ENCODE measurements around the gene RPL12. TPM values are rescaled to one million over a fixed set of nuclear protein-coding genes. Genes with fewer than 3 reads are reported as not detected.

The RPL12 gene
- total RNA-seq (1,387 and 1,751 TPM in 2 replicates), polyA plus RNA-seq (1,726 and 1,973 TPM in 2 replicates), polyA minus RNA-seq (ENCODE audit: low replicate concordance) (418 and 420 TPM in 2 replicates)
- polyA plus RNA-seq (2012): 1,989 and 2,401 TPM in 2 replicates

DNA sequence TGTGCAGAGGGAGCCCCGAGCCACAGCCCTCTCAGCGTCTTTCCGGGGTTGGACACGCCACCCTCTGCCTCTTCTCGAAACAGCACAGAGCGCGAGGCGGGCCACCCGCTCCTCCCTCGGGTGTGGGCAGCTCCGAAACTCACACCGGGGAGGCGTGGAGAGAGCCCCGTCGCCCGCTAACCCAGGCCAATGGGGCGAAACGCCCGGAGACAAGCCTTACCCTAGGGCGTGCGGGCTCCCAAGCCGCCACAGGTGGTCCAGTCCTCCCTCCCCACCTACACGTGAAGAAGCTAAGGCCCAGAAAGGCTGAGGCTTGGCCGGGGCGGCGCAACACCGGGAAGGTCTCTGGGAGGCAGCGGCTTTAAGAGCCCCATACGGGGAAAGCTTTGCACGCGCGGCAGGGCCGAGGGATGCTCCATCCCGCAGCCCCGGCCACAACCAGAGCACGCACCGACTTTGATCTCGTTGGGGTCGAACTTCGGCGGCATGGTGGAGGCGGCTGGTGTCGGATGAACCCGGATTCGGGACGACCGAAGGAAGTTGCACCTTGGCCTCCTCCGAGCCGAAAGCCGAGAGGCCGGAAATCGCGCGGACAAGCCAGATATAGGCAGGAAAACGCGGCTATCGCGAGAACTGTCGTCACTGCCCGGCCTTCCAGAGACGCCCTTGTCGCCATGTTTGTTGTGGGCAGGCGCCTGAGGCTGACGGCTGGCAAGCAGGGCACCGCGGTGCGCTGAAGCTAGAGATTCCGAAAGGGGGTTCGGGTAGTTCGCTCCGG is at the start of gene RPL12, which contains the start of gene LRSAM1:
RPL12 (minus strand) TSS at position 577 of the 778 bp plus-strand sequence; CDS start at position 488, 89 bp downstream.
LRSAM1 (plus strand) TSS at position 681 of the 778 bp plus-strand sequence. CDS start 3,018 bp downstream, outside the sequence.
- TF ChIP-seq CTCF (conservative IDR thresholded peaks at IDR 0.05 in 1 of 2, IDR thresholded peaks at IDR 0.05 in 1 of 2; ENCODE audit: low read depth in 1 of 2, low read length in 2 of 2) (peak in 1 of 2 donors; percentile 2), EZH2 (IDR thresholded peaks at IDR 0.05; ENCODE audit: low read length, missing control alignments) (no peak)
- Histone ChIP-seq H4K20me1 (ENCODE audit: control insufficient read depth, extremely low read depth, insufficient read depth, low read length) (peaks cover 3% of the 10 kb centered on the region), H3K79me2 (ENCODE audit: control insufficient read depth, insufficient read depth, low read length) (peaks cover 32% of the 10 kb centered on the region)

DNA sequence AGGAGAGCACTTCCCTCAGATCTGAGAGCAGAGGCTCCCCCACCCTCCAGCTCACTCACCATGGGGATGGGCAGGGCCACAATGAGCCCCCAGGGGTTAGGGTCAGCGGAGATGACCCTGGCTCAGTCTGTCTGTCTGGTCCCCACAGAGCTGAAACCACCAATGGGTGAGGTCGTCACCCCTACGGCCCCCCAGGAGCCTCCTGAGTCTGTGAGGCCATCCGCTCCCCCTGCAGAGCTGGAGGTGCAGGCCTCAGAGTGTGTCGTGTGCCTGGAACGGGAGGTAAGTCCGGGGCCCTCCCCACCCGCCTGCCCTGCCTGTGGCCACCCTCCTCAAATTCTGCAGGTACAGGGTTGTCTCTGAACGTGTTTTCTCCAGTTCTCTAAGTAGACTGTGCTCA is 49.7 kb upstream of the RPL12 start:
- H3K9me3 ChIP-seq (ENCODE audit: control insufficient read depth, insufficient read depth, low read depth, low read length): no peaks in the 10 kb centered on the region
- peaks cover 9% of the 10 kb centered on the region for H3K79me2 ChIP-seq (ENCODE audit: control insufficient read depth, insufficient read depth, low read length)
- peaks cover 6% of the 10 kb centered on the region for H3K4me1 ChIP-seq (ENCODE audit: control insufficient read depth, extremely low read depth, insufficient read depth, low read length)
- no peak overlapping the region for H3K4me2 ChIP-seq (ENCODE audit: extremely low read depth, insufficient read depth, low read length)
- DNase-seq (ENCODE audit: low read depth in 2 of 2): no peak
- no peak overlapping the region for H3K9ac ChIP-seq (ENCODE audit: insufficient read depth, low read length)
- no peak overlapping the region for H3K4me3 ChIP-seq (replicated peaks in 1 of 4; ENCODE audit: control extremely low read depth in 1 of 4, insufficient read depth in 1 of 4, low read depth in 3 of 4, low read length in 4 of 4)
- no peaks in the 10 kb centered on the region for H4K20me1 ChIP-seq (ENCODE audit: control insufficient read depth, extremely low read depth, insufficient read depth, low read length)
- no peaks in the 10 kb centered on the region for H3K27me3 ChIP-seq (ENCODE audit: control insufficient read depth, insufficient read depth, low read length)
- no peak overlapping the region for H2AFZ ChIP-seq (ENCODE audit: low read length)
- peaks cover 50% of the 10 kb centered on the region for H3K36me3 ChIP-seq (ENCODE audit: control insufficient read depth, insufficient read depth, low read length)
- TF ChIP-seq EZH2 (IDR thresholded peaks at IDR 0.05; ENCODE audit: low read length, missing control alignments): no peak
- no peak for TF ChIP-seq CTCF (conservative IDR thresholded peaks at IDR 0.05 in 1 of 2, IDR thresholded peaks at IDR 0.05 in 1 of 2; ENCODE audit: low read depth in 1 of 2, low read length in 2 of 2)
- no peak overlapping the region for H3K27ac ChIP-seq (ENCODE audit: insufficient read depth, low read length)

More for the DNA sequence above, at the start of gene RPL12, which contains the start of gene LRSAM1:
- Histone ChIP-seq H3K27ac (ENCODE audit: insufficient read depth, low read length) (peak within 1 kb of the TSS; percentile 92), H3K36me3 (ENCODE audit: control insufficient read depth, insufficient read depth, low read length) (peaks cover 31% of the 10 kb centered on the region), H3K27me3 (ENCODE audit: control insufficient read depth, insufficient read depth, low read length) (no peaks in the 10 kb centered on the region), H3K4me1 (ENCODE audit: control insufficient read depth, extremely low read depth, insufficient read depth, low read length) (peaks cover 2% of the 10 kb centered on the region), H3K4me2 (ENCODE audit: extremely low read depth, insufficient read depth, low read length) (peak within 1 kb of the TSS; percentile 99), H3K4me3 (replicated peaks in 1 of 4; ENCODE audit: control extremely low read depth in 1 of 4, insufficient read depth in 1 of 4, low read depth in 3 of 4, low read length in 4 of 4) (peak within 1 kb of the TSS; percentile 62 to 94 (median 92)), H3K9me3 (ENCODE audit: control insufficient read depth, insufficient read depth, low read depth, low read length) (no peaks in the 10 kb centered on the region), H3K9ac (ENCODE audit: insufficient read depth, low read length) (peak within 1 kb of the TSS; percentile 92), H2AFZ (ENCODE audit: low read length) (peak within 1 kb of the TSS; percentile 80)
- DNase-seq (ENCODE audit: low read depth in 2 of 2): peak; percentile 86 to 97

DNA sequence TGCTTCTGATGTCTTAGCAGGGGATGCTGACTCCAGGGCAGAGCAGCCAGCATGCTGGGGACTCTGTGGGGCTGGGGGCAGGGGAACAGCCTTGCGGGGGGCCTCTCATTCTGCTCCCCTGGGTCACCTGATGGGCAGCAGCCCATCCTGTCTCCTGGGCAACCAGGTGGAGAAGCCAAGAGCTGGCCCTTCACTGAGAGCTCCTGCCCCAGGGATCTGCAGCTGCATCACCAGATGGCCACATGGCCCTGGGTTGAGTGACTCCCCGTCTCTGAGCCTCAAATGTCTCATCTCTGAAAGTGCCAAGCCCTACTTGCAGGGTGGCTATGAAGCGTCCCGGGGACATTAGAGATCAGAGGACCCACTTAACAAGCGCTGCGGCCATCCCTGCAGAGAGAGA is 49.2 kb upstream of the RPL12 start:
- no peaks in the 10 kb centered on the region for H3K27me3 ChIP-seq (ENCODE audit: control insufficient read depth, insufficient read depth, low read length)
- H3K4me1 ChIP-seq (ENCODE audit: control insufficient read depth, extremely low read depth, insufficient read depth, low read length): peaks cover 8% of the 10 kb centered on the region
- H3K9me3 ChIP-seq (ENCODE audit: control insufficient read depth, insufficient read depth, low read depth, low read length): no peaks in the 10 kb centered on the region
- H3K27ac ChIP-seq (ENCODE audit: insufficient read depth, low read length): no peak overlapping the region
- H3K4me2 ChIP-seq (ENCODE audit: extremely low read depth, insufficient read depth, low read length): no peak overlapping the region
- DNase-seq (ENCODE audit: low read depth in 2 of 2): no peak
- no peak overlapping the region for H2AFZ ChIP-seq (ENCODE audit: low read length)
- TF ChIP-seq CTCF (conservative IDR thresholded peaks at IDR 0.05 in 1 of 2, IDR thresholded peaks at IDR 0.05 in 1 of 2; ENCODE audit: low read depth in 1 of 2, low read length in 2 of 2) (no peak), EZH2 (IDR thresholded peaks at IDR 0.05; ENCODE audit: low read length, missing control alignments) (no peak)
- H3K9ac ChIP-seq (ENCODE audit: insufficient read depth, low read length): no peak overlapping the region
- H3K79me2 ChIP-seq (ENCODE audit: control insufficient read depth, insufficient read depth, low read length): peaks cover 7% of the 10 kb centered on the region
- no peak overlapping the region for H3K4me3 ChIP-seq (replicated peaks in 1 of 4; ENCODE audit: control extremely low read depth in 1 of 4, insufficient read depth in 1 of 4, low read depth in 3 of 4, low read length in 4 of 4)
- no peaks in the 10 kb centered on the region for H4K20me1 ChIP-seq (ENCODE audit: control insufficient read depth, extremely low read depth, insufficient read depth, low read length)
- peaks cover 51% of the 10 kb centered on the region for H3K36me3 ChIP-seq (ENCODE audit: control insufficient read depth, insufficient read depth, low read length)
